MM.1S (cell line): ENCODE data around the gene CDKN2B-AS1.

ENCODE experiments used
- EZH2phosphoT487 ChIP-seq: fragments of 300-600 bp; sonication (generic); IDR thresholded peaks from 2 replicates; pipeline ENCODE4 v1.6.1; 2018; ENCODE audit warnings: antibody characterized with exemption, low read length
- TF ChIP-seq, protein P1 (sequence below): fragments of 300-600 bp; sonication (generic); IDR thresholded peaks from 2 replicates; pipeline ENCODE4 v1.5.1; 2016; ENCODE audit warnings: antibody characterized with exemption, low read length, mixed read lengths

DNA sequence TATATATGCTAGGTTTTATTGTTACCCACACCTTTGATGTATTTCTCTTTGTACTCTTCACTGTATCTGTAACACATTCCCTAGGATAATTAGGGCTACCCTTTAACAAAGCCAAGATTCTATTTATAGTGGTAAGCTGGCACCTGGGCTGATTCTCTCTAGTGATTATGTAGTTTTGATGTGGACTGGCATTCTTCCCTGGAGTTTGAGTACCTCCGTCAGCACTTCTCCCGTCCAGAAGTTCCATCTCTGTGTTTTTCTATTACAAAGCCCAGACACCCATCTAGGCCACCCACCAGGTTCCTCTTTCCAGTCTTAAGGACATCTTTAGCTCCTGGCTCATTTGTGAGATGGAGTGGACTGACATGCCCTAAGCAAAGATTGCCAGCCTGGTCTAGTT, 70.4 kb downstream of the CDKN2B-AS1 start:
- TF ChIP-seq EZH2phosphoT487, result no peak
- TF ChIP-seq, protein P1, sequence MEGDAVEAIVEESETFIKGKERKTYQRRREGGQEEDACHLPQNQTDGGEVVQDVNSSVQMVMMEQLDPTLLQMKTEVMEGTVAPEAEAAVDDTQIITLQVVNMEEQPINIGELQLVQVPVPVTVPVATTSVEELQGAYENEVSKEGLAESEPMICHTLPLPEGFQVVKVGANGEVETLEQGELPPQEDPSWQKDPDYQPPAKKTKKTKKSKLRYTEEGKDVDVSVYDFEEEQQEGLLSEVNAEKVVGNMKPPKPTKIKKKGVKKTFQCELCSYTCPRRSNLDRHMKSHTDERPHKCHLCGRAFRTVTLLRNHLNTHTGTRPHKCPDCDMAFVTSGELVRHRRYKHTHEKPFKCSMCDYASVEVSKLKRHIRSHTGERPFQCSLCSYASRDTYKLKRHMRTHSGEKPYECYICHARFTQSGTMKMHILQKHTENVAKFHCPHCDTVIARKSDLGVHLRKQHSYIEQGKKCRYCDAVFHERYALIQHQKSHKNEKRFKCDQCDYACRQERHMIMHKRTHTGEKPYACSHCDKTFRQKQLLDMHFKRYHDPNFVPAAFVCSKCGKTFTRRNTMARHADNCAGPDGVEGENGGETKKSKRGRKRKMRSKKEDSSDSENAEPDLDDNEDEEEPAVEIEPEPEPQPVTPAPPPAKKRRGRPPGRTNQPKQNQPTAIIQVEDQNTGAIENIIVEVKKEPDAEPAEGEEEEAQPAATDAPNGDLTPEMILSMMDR, result no peak
